Ishikawa (cell line): Measurements from ENCODE around the gene GAA.

Experiments used
- CEBPB ChIP-seq: IDR thresholded peaks from 2 replicates; pipeline ENCODE4 v1.6.1; 2012
- CREB1 ChIP-seq: IDR thresholded peaks from 2 replicates; pipeline ENCODE4 v1.6.1; 2012; ENCODE audit warnings: low read depth
- EGR1 ChIP-seq: IDR thresholded peaks from 2 replicates; pipeline ENCODE4 v1.6.1; 2012
- EP300 ChIP-seq: IDR thresholded peaks from 2 replicates; pipeline ENCODE4 v1.6.1; 2012; ENCODE audit warnings: borderline replicate concordance
- FOXM1 ChIP-seq: IDR thresholded peaks from 2 replicates; pipeline ENCODE4 v1.6.1; 2012; ENCODE audit warnings: low read depth, borderline replicate concordance
- MAX ChIP-seq: IDR thresholded peaks from 2 replicates; pipeline ENCODE4 v1.6.1; 2012
- NFIC ChIP-seq: IDR thresholded peaks from 2 replicates; pipeline ENCODE4 v1.6.1; 2012
- RAD21 ChIP-seq: IDR thresholded peaks from 2 replicates; pipeline ENCODE4 v1.6.1; 2012; ENCODE audit warnings: low read depth
- REST ChIP-seq: IDR thresholded peaks from 2 replicates; pipeline ENCODE4 v1.6.1; 2012; ENCODE audit warnings: low read depth, mild to moderate bottlenecking
- TAF1 ChIP-seq: IDR thresholded peaks from 2 replicates; pipeline ENCODE4 v1.6.1; 2012; ENCODE audit warnings: low read depth, mild to moderate bottlenecking
- TCF12 ChIP-seq: IDR thresholded peaks from 2 replicates; pipeline ENCODE4 v1.6.1; 2012; ENCODE audit warnings: low read depth
- TEAD4 ChIP-seq: IDR thresholded peaks from 2 replicates; pipeline ENCODE4 v1.6.1; 2012
- USF1 ChIP-seq: IDR thresholded peaks from 2 replicates; pipeline ENCODE4 v1.6.1; 2012
- YY1 ChIP-seq: IDR thresholded peaks from 2 replicates; pipeline ENCODE4 v1.6.1; 2012; ENCODE audit warnings: low read depth

GRCh38 chr17:80068301-80069222, 32.8 kb upstream of the GAA start:
- TF ChIP-seq RAD21 (no peak), REST (no peak), EP300 (no peak), CEBPB (no peak), YY1 (no peak), TAF1 (no peak), MAX (no peak), EGR1 (no peak), TCF12 (no peak), CREB1 (no peak), FOXM1 (no peak), USF1 (no peak), NFIC (no peak), TEAD4 (no peak)
